Colonic mucosa (tissue), 4 donors: ENCODE measurements around the gene ZFTA. TPM values are rescaled to one million over a fixed set of nuclear protein-coding genes. Genes with fewer than 3 reads are reported as not detected.
"Not testable (repeated sequence)": the region's sequence is repeated elsewhere in the genome, so short reads cannot be mapped to it uniquely, and the experiment has no call there.

Experiments
- DNase-seq: peaks from one replicate; pipeline ENCODE4 v3.0.0-alpha.2; 2020
- H3K27ac ChIP-seq: fragments of 200-600 bp; one replicate; pipeline ENCODE4 v1.8.0; 2021
- H3K27me3 ChIP-seq: fragments of 200-600 bp; one replicate; pipeline ENCODE4 v1.8.0; 2021
- H3K36me3 ChIP-seq: fragments of 200-600 bp; one replicate; pipeline ENCODE4 v1.8.0; 2021
- H3K4me1 ChIP-seq: fragments of 200-600 bp; one replicate; pipeline ENCODE4 v1.8.0; 2021; ENCODE audit warnings: mild to moderate bottlenecking
- H3K4me3 ChIP-seq: fragments of 200-600 bp; one replicate; pipeline ENCODE4 v1.8.0; 2021
- H3K9ac ChIP-seq, 2 donors: one replicate each; pipeline ENCODE4 v1.7.0; 2013; ENCODE audit warnings: control low read depth in 2 of 2, low read depth in 2 of 2, low read length in 2 of 2
- H3K9me3 ChIP-seq: fragments of 200-600 bp; one replicate; pipeline ENCODE4 v1.8.0; 2021
- CTCF ChIP-seq: fragments of 200-600 bp; IDR thresholded peaks from one replicate; pipeline ENCODE4 v1.8.0; 2022; ENCODE audit warnings: antibody characterized with exemption, mild to moderate bottlenecking
- intact Hi-C: fragments of 100-400 bp; cut with DNase I; formaldehyde crosslinking; loops from one replicate; pipeline ENCODE4 v1.14.1; 2022
- total RNA-seq, 2 donors: library from RNA; stranded (reverse); fragmentation: NEBNext Ultra II Directional in 1 of 2; extraction: Animal tissue kit (Norgen Biotek cat#: 25700) in 1 of 2; gene quantifications; one replicate each; pipeline ENCODE4 v1.2.1, GENCODE V29; 2021
- donor health status: healthy.
- donor health status: DM: no; HTN: no; CAD: no.
- donor health status: DM: no; HTN: no; CAD: no.

ZFTA gene
- total RNA-seq, 2 donors from 2014 or later: 4.8 to 7.0 TPM

DNA sequence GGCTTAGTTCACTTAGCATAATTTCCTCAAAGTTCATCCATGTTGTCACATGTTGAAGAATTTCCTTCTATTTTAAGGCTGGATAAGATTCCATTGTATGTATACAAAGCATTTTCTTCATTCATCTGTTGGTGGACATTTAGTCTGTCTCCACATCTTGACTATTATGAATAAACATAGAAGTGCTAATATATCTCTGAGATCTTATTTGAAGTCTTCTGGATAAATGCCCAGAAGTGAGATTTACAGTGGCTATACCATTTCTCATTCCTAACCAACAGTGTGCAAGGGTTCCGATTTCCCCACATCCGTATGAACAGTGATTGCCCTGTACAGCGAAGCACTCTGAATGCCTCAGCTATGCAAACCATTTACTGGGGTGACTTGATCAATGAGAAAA, 6.6 kb upstream of the ZFTA start:
- no peaks in the 10 kb centered on the region for H3K36me3 ChIP-seq
- H3K27ac ChIP-seq: no peak overlapping the region
- no peaks in the 10 kb centered on the region for H3K4me1 ChIP-seq
- H3K27me3 ChIP-seq: no peaks in the 10 kb centered on the region
- no peak overlapping the region for H3K4me3 ChIP-seq
- H3K9ac ChIP-seq: no peak overlapping the region
- DNase-seq: no peak
- no peaks in the 10 kb centered on the region for H3K9me3 ChIP-seq
- no peak for TF ChIP-seq CTCF
- intact Hi-C loops: no loop called here

- H3K4me3 ChIP-seq, H3K27me3 ChIP-seq, H3K27ac ChIP-seq, H3K36me3 ChIP-seq, H3K9me3 ChIP-seq, intact Hi-C loops, DNase-seq, H3K9ac ChIP-seq: not testable (repeated sequence)
- peaks cover 12% of the 10 kb centered on the region for H3K4me1 ChIP-seq
Measured at GRCh38 chr11:63771741-63772318, 3.3 kb upstream of the ZFTA start.

- peaks cover 7% of the 10 kb centered on the region for H3K27me3 ChIP-seq
- H3K4me3 ChIP-seq: no peak overlapping the region
- no peak overlapping the region for H3K27ac ChIP-seq
- H3K9ac ChIP-seq: no peak overlapping the region
- no peaks in the 10 kb centered on the region for H3K36me3 ChIP-seq
- intact Hi-C loops: no loop called here
- TF ChIP-seq CTCF: no peak
- H3K9me3 ChIP-seq: no peaks in the 10 kb centered on the region
- no peak for DNase-seq
- peaks cover 18% of the 10 kb centered on the region for H3K4me1 ChIP-seq
Measured at GRCh38 chr11:63770763-63771162, 2.2 kb upstream of the ZFTA start.

- H3K4me3 ChIP-seq: peak overlapping the region; percentile 79
- no peak overlapping the region for H3K27ac ChIP-seq
- no peaks in the 10 kb centered on the region for H3K36me3 ChIP-seq
- H3K9me3 ChIP-seq: no peaks in the 10 kb centered on the region
- H3K9ac ChIP-seq: peak overlapping the region; percentile 26 to 73
- intact Hi-C loops: loop anchor here (5.0 kb wide), 2 partner anchors 67 to 172 kb away; partner anchors contain the start of gene MARK2
- H3K27me3 ChIP-seq: peaks cover 7% of the 10 kb centered on the region
- H3K4me1 ChIP-seq: peaks cover 23% of the 10 kb centered on the region
- no peak for DNase-seq
- no peak for TF ChIP-seq CTCF
Measured at GRCh38 chr11:63769714-63770455, 1.3 kb upstream of the ZFTA start.

DNA sequence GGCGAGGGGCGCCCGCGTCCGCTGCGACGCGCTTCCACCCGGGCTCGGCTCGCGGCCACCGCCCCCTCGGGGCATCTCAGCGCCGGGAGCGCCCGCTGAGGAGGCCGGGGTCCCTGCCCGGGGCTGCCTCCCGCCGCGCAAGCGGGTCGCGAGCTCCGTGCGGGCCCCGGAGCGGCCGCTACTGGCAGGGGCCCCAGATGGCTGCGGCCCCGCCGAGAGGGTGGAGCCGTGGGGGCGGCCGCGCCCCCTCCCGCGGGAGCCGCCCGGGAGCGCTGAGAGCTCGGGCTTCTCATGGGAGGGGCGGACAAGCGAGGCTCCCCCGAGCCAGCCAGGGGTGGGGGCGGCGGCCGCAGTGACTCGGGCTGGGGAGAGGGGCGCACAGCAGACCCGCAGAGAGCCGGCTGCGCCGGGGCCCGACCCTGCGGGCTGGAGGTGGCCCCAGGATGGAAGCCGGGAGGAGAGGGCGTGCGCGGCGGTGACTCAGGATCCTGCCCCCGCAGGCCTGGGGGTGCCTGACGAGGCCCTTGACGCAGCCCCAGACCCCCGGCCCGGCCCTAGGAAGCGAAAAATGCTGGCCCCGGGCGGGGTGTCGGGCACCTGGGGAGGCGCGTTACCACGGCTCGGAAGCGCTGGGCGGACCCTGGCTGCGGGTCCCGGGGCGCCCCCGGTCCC, 603 bp upstream of the ZFTA start:
- H3K4me1 ChIP-seq: peaks cover 27% of the 10 kb centered on the region
- intact Hi-C loops: loop anchor here (5.0 kb wide), 2 partner anchors 68 to 173 kb away; partner anchors contain the start of gene MARK2
- H3K36me3 ChIP-seq: no peaks in the 10 kb centered on the region

More for the DNA sequence above, 603 bp upstream of the ZFTA start:
- Histone ChIP-seq H3K9me3 (no peaks in the 10 kb centered on the region), H3K4me3 (peak overlapping the region; percentile 79), H3K27ac (peak overlapping the region; percentile 27), H3K27me3 (peaks cover 7% of the 10 kb centered on the region), H3K9ac (peak overlapping the region; percentile 26 to 73)
- peak; percentile 32 for DNase-seq
- TF ChIP-seq CTCF: no peak
